CD4-positive, alpha-beta T cell treated with Interleukin-6 at 100 ng/mL for 8 hours (primary cell): ENCODE results near the gene IFNA10.
"Not testable (repeated sequence)": the region's sequence is repeated elsewhere in the genome, so short reads cannot be mapped to it uniquely, and the experiment has no call there.

Experiments used
- DNase-seq: peaks from one replicate; pipeline ENCODE4 v3.0.0-alpha.2; 2020; ENCODE audit warnings: mixed read lengths, low spot score

The IFNA10 gene

DNA sequence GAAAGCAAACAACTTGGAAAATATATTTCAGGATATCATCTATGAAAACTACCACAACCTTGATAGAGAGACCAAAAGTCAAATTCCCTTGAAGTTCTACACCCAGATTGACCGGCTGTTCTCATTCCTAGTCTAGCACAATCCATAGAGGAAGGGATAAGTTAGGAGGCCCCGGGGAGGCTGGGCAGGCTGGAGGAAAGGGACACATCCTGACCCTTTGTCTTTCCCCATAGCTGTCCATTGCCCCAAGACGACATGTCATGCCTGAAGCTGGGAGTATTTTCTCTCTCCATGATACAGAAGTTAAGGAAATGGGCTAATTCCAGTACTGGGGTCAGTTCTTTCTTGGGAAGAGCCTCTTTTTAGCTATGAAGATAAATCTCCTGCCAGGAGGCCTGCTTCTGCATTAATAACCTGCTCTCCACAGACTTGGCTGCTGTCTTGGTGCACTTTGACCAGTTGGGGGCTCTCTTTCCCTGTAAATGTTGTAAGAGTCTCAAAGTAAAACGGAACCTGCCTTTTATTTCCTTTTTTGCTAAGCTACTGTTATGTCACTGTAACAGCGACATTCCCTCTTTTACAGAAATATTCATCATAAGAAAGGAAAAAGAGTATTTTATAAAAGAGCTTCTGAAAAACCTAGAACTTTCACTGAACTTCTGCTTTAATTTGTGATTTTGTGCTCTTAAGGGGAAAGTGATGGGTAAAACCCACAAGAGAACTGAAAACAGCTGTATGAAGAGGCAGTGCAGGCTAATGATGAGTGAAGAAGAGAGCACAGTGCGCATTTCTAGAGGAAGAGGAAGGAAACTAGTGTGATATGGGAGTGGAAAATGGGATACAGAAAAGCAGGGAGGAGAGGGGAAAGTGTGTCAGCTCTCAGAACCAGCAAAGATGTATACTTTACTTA, 11.8 kb downstream of the IFNA10 start:
- DNase-seq: peak; percentile 19

- not testable (repeated sequence) for DNase-seq
These were observed 19.5 kb downstream of the IFNA10 start, which contains the start of gene IFNA4 for GRCh38 chr9:21187487-21187886. TSS of gene IFNA4 (minus strand) at chr9:21187587. CDS start at chr9:21187531, 56 bp downstream.

DNA sequence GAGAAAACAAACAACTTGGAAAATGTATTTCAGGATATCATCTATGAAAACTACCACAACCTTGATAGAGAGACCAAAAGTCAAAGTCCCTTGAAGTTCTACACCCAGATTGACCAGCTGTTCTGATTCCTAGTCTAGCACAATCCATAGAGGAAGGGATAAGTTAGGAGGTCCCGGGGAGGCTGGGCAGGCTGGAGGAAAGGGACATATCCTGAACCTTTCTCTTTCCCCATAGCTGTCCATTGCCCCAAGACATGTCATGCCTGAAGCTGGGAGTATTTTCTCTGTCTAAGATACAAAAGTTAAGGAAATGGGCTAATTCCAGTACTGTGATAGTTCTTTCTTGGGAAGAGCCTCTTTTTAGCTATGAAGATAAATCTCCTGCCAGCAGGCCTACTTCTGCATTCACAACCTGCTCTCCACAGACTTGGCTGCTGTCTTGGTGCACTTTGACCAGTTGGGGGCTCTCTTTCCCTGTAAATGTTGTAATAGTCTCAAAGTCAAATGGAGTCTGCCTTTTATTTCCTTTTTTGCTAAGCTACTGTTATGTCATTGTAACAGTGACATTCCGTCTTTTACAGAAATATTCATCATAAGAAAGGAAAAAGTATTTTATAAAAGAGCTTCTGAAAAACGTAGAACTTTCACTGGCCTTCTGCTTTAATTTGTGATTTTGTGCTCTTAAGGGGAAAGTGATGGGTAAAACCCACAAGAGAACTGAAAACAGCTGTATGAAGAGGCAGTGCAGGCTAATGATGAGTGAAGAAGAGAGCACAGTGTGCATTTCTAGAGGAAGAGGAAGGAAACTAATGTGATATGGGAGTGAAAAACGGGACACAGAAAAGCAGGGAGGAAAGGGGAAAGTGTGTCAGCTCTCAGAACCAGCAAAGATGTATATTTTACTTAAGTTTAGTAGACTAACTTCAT, 23.9 kb downstream of the IFNA10 start:
- peak; percentile 23 for DNase-seq

GRCh38 chr9:21174671-21175070, 32.3 kb downstream of the IFNA10 start:
- no peak for DNase-seq

DNA sequence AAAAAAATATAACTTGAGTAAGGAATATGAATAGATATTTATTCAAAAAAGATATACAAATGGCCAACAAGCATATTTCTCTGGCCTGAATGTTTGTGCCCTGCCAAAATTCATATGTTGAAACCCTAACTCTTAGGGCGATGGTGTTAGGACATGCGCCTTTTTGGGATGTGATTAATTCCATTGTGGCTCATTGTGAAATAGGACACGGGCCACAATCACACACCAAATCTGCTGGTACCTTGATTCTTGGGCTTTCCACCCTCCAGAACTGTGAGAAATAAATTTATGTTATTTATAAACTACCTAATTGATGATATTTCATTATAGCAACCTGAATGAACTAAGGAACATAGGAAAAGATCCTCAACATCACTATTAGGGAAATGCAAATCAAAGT, 34.8 kb downstream of the IFNA10 start:
- no peak for DNase-seq

DNA sequence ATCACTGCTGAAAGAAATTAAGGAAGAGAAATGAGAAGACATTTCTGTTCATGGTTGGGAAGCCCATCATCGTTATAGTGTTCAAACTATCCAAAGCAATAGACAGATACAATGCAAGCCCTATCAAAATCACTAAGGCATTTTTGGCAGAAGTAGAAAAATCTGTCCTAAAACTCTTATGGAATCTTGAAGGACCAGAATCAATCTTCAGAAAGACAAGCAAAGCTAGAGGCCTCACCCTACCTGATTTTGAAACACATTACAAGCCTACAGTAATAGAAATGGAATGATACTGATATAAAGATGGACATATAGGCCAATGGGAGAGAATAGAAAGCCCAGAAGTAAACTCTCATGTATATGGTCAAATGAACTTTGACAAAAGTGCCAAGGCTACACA, 35.6 kb downstream of the IFNA10 start:
- no peak for DNase-seq

DNA sequence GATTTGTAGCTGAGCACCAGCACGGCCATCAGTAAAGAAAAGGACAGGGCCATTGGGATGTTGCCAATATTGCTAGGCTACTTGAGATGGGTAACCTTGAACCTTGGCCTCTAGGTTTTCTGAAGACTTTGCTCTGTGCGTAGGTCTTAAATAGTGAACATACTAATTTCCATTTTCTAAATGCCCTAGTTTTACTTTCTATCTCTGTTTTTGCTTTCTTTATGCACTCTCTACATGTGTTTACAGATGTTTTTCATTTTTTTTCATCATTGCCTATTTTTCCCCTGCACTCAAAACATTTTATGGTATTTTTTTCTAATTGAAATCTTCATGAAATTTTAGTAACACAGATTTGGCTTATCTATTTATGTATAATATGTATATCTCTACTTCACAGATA, 40.4 kb downstream of the IFNA10 start, which contains the start of gene IFNA21:
Gene IFNA21, minus strand, starts transcription at position 101 of the 400 bp plus-strand sequence. Its CDS starts 48 bp downstream, at position 53.
- not testable (repeated sequence) for DNase-seq

DNA sequence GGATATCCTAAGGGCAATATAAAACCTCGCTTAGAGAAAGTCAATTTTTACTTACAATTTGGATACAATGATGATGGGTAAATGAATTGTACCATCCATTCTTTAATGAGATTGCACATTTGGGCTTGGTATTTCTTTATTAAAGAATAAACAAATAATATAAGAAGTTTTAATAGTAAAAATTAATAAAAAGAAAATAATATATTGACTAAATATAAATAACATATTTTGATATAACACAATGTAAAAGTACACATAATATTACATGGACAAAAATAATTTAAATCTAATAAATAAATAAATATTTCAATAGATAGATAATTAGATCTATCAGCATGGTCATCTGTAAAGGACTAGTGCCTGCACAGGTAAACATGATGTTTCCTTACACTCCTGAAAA, 41.4 kb downstream of the IFNA10 start:
- DNase-seq: no peak

DNA sequence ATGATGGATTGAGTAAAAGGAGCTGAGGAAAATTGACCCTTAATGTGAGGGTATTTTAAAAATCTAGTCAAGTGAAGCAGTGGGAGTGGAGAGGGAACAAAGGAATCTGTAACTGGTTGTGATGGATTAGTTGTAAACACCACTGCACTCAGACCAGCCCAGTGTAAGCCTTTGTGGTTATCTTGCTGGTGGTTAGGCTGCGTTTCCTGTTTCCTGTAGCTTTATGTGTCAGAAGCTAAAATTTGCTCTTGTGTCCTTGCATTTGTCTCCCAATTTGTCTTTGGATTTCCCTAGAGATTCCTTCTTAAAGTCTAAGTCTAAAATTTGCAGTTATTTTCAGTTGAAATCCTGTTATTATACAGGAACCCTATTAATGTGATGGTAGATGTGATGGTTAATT, 46.8 kb downstream of the IFNA10 start:
- DNase-seq: peak; percentile 37
